Measurements from ENCODE around the gene IL20RB. TPM values are rescaled to one million over a fixed set of nuclear protein-coding genes. Genes with fewer than 3 reads are reported as not detected.

IL20RB gene
- total and polyA plus RNA-seq, 10 donors: 0.33 to 3.1 (median 0.85) TPM

GRCh38 chr3:136973352-136973751 is 15.6 kb downstream of the IL20RB start:
- no peak for TF ChIP-seq POLR2AphosphoS5 (IDR thresholded peaks at IDR 0.05)
- no peak for TF ChIP-seq POLR2A (IDR thresholded peaks at IDR 0.05)
- TF ChIP-seq CTCF (IDR thresholded peaks at IDR 0.05 in 8 of 11, conservative IDR thresholded peaks at IDR 0.05 in 3 of 11): no peak
- Histone ChIP-seq H3K4me1 (no peaks in the 10 kb centered on the region), H3K4me3 (no peak overlapping the region), H3K9me3 (peaks cover 4 to 29% (median 24%) of the 10 kb centered on the region in 8 donors), H3K36me3 (no peaks in the 10 kb centered on the region), H3K27ac (no peak overlapping the region), H3K27me3 (replicated peaks in 1 of 7) (no peaks in the 10 kb centered on the region)
- WGBS, 5 donors: 94 to 97% (median 96%) methylated on average over 4 of the region's 4 CpGs
- intact Hi-C loops (cut with DNase I; ENCODE audit: low total_unique reads): loop anchor here (10.0 kb wide), 1 partner anchor 59 kb away; no protein-coding TSS in a partner anchor
- no peak for DNase-seq

GRCh38 chr3:136974670-136975069 is 16.9 kb downstream of the IL20RB start:
- TF ChIP-seq POLR2A (IDR thresholded peaks at IDR 0.05) (no peak), POLR2AphosphoS5 (IDR thresholded peaks at IDR 0.05) (no peak), CTCF (IDR thresholded peaks at IDR 0.05 in 8 of 11, conservative IDR thresholded peaks at IDR 0.05 in 3 of 11) (no peak)
- DNase-seq: no peak
- intact Hi-C loops (cut with DNase I; ENCODE audit: low total_unique reads): loop anchor here (10.0 kb wide), 1 partner anchor 60 kb away; no protein-coding TSS in a partner anchor
- Histone ChIP-seq H3K4me1 (no peaks in the 10 kb centered on the region), H3K27me3 (replicated peaks in 1 of 7) (no peaks in the 10 kb centered on the region), H3K27ac (no peak overlapping the region), H3K4me3 (no peak overlapping the region), H3K9me3 (peaks cover 4 to 29% (median 24%) of the 10 kb centered on the region in 8 donors), H3K36me3 (no peaks in the 10 kb centered on the region)
- WGBS, 5 donors: 46 to 76% (median 49%) methylated on average over 2 of the region's 2 CpGs

GRCh38 chr3:136979204-136979603 is 21.4 kb downstream of the IL20RB start:
- Histone ChIP-seq H3K36me3 (no peaks in the 10 kb centered on the region), H3K4me3 (no peak overlapping the region), H3K27ac (no peak overlapping the region), H3K27me3 (replicated peaks in 1 of 7) (no peaks in the 10 kb centered on the region), H3K9me3 (peaks cover 3 to 19% (median 15%) of the 10 kb centered on the region in 8 donors), H3K4me1 (no peaks in the 10 kb centered on the region)
- no peak for TF ChIP-seq POLR2A (IDR thresholded peaks at IDR 0.05)
- TF ChIP-seq POLR2AphosphoS5 (IDR thresholded peaks at IDR 0.05): no peak
- TF ChIP-seq CTCF (IDR thresholded peaks at IDR 0.05 in 8 of 11, conservative IDR thresholded peaks at IDR 0.05 in 3 of 11): no peak
- no peak for DNase-seq
- intact Hi-C loops (cut with DNase I; ENCODE audit: low total_unique reads): loop anchor here (10.0 kb wide), 1 partner anchor 64 kb away; no protein-coding TSS in a partner anchor

GRCh38 chr3:136979684-136980083 is 21.9 kb downstream of the IL20RB start:
- peaks cover 0 to 14% (median 11%) of the 10 kb centered on the region in 8 donors for H3K9me3 ChIP-seq
- no peak overlapping the region for H3K4me3 ChIP-seq
- H3K36me3 ChIP-seq: no peaks in the 10 kb centered on the region
- no peak for DNase-seq
- TF ChIP-seq POLR2AphosphoS5 (IDR thresholded peaks at IDR 0.05) (no peak), CTCF (IDR thresholded peaks at IDR 0.05 in 8 of 11, conservative IDR thresholded peaks at IDR 0.05 in 3 of 11) (no peak), POLR2A (IDR thresholded peaks at IDR 0.05) (no peak)
- H3K27ac ChIP-seq: no peak overlapping the region
- H3K27me3 ChIP-seq (replicated peaks in 1 of 7): no peaks in the 10 kb centered on the region
- intact Hi-C loops (cut with DNase I; ENCODE audit: low total_unique reads): loop anchor here (10.0 kb wide), 1 partner anchor 65 kb away; no protein-coding TSS in a partner anchor
- 78 to 85% (median 84%) methylated on average over 3 of the region's 3 CpGs for WGBS, 5 donors
- H3K4me1 ChIP-seq: no peaks in the 10 kb centered on the region

Measured in spleen (tissue), 11 donors.